Measurements from ENCODE around the gene SCAPER.
"Not testable (repeated sequence)": the region's sequence is repeated elsewhere in the genome, so short reads cannot be mapped to it uniquely, and the experiment has no call there.

DNA sequence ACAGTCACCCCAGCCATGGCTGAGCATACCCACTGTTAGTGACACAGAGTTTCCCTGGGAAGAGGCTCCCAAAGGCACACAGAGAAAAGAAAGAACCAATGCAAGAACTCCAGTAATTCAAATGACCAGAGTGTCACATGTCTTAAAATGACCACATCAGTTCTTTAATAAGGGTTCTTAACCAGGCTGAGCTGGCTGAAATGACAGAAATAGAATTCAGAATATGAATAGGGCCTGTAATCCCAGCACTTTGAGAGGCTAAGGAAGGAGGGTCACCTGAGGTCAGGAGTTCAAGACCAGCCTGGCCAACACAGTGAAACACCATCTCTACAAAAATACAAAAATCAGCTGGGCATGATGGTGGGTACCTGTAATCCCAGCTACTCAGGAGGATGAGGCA is 54.8 kb downstream of the SCAPER start:
- TF ChIP-seq SMC3 (conservative IDR thresholded peaks at IDR 0.05; ENCODE audit: poor library complexity) = not testable (repeated sequence)
- TF ChIP-seq, protein P1, sequence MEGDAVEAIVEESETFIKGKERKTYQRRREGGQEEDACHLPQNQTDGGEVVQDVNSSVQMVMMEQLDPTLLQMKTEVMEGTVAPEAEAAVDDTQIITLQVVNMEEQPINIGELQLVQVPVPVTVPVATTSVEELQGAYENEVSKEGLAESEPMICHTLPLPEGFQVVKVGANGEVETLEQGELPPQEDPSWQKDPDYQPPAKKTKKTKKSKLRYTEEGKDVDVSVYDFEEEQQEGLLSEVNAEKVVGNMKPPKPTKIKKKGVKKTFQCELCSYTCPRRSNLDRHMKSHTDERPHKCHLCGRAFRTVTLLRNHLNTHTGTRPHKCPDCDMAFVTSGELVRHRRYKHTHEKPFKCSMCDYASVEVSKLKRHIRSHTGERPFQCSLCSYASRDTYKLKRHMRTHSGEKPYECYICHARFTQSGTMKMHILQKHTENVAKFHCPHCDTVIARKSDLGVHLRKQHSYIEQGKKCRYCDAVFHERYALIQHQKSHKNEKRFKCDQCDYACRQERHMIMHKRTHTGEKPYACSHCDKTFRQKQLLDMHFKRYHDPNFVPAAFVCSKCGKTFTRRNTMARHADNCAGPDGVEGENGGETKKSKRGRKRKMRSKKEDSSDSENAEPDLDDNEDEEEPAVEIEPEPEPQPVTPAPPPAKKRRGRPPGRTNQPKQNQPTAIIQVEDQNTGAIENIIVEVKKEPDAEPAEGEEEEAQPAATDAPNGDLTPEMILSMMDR (IDR thresholded peaks at IDR 0.05; ENCODE audit: poor library complexity, severe bottlenecking) = not testable (repeated sequence)
